Esophagus (tissue), 2 donors: Measurements from ENCODE around the gene STX2. TPM values are rescaled to one million over a fixed set of nuclear protein-coding genes. Genes with fewer than 3 reads are reported as not detected.
A peak's percentile ranks its signal among the peaks of the same experiment; 100 is the strongest.
"Not testable (repeated sequence)": the region's sequence is repeated elsewhere in the genome, so short reads cannot be mapped to it uniquely, and the experiment has no call there.

Experiments used
- H3K27ac ChIP-seq, 2 donors: one replicate each; pipeline ENCODE4 v1.5.1; 2013; ENCODE audit warnings: low read depth in 2 of 2, mild to moderate bottlenecking in 2 of 2, inconsistent platforms in 1 of 2, low read length in 1 of 2, moderate library complexity in 1 of 2
- H3K27me3 ChIP-seq, 2 donors: one replicate each; pipeline ENCODE4 v1.6.1; 2013; ENCODE audit warnings: low read length in 2 of 2, control low read depth in 1 of 2, mild to moderate bottlenecking in 1 of 2; ENCODE audit not compliant: insufficient read depth in 2 of 2, control insufficient read depth in 1 of 2
- H3K36me3 ChIP-seq, 2 donors: one replicate each; pipeline ENCODE4 v1.6.1; 2013; ENCODE audit warnings: low read length in 1 of 2; ENCODE audit not compliant: control insufficient read depth in 2 of 2, insufficient read depth in 2 of 2
- H3K4me1 ChIP-seq, 2 donors: one replicate each; pipeline ENCODE4 v1.6.1; 2013; ENCODE audit warnings: low read length in 1 of 2; ENCODE audit not compliant: control insufficient read depth in 2 of 2, insufficient read depth in 2 of 2
- H3K4me3 ChIP-seq, 2 donors: one replicate each; pipeline ENCODE4 v1.5.1; 2013; ENCODE audit warnings: low read length in 2 of 2, mild to moderate bottlenecking in 2 of 2, low read depth in 1 of 2, moderate library complexity in 1 of 2
- H3K9me3 ChIP-seq, 2 donors: one replicate each; pipeline ENCODE4 v1.6.1; 2013; ENCODE audit warnings: mild to moderate bottlenecking in 2 of 2, low read depth in 1 of 2, low read length in 1 of 2, moderate library complexity in 1 of 2; ENCODE audit not compliant: control insufficient read depth in 2 of 2, insufficient read depth in 1 of 2
- WGBS, 2 donors: extraction: QIAGEN DNeasy Blood & Tissue Kit; methylation state at CpG; one replicate each; pipeline ENCODE4 v1.1.7; 2013; 5-methylcytosine and 5-hydroxymethylcytosine counted together
- polyA plus RNA-seq, 2 donors: library from polyadenylated mRNA; stranded (reverse); fragments of 200-250 nt; gene quantifications; one replicate each; pipeline ENCODE4 v1.2.3, GENCODE V29; 2013
- donor health status: healthy with polysubstance abuse.
- donor health status: Bipolar disorder and iron deficiency.

The STX2 gene
- polyA plus RNA-seq, 2 donors = 3.1 to 3.5 TPM

DNA sequence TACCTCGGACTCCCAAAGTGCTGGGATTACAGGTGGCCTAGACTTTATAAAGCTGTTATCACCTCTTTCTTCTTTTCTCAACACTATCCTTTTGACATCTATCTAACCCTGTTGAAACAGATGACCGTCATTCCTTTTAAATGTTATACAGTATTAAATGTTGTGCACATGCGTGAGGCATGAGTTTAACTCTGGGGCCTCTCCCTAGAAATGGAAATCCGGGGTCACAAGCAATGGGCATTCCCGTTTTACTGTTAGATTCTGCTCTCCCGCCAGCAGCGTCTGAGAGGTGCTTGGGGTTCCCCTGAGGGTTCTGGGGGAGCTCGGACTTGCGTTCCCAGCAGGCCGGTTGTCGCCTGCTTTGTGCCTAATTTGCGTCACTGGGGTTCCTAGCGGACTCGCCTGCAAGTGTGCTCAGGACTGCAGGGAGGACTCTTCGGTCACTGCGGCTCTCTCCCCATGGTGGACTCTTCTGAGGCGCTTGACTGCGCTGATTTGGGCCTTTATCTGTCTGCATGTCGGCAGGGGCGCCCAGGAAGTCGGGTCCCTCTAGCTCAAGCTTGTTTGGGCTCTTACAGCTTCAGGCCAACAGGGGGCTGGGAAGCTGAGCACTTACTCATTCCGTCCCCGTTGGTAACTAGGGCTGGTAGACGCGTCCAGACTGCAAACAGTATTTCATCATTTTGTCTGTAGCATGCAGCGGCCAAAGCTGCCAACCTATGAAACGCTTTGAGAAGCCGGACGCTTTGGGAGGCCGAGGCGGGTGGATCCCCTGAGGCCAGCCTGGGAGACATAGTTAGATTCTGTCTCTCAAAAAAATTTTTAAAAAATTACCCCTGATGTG is 31.6 kb upstream of the STX2 start:
- Histone ChIP-seq H3K9me3 (no peaks in the 10 kb centered on the region), H3K27me3 (no peaks in the 10 kb centered on the region), H3K36me3 (peaks cover 0 to 13% of the 10 kb centered on the region in 2 donors), H3K27ac (peak overlapping the region; percentile 74 to 91), H3K4me3 (no peak overlapping the region), H3K4me1 (no peaks in the 10 kb centered on the region)
- WGBS, 2 donors = 45 to 46% methylated on average over 31 of the region's 31 CpGs

DNA sequence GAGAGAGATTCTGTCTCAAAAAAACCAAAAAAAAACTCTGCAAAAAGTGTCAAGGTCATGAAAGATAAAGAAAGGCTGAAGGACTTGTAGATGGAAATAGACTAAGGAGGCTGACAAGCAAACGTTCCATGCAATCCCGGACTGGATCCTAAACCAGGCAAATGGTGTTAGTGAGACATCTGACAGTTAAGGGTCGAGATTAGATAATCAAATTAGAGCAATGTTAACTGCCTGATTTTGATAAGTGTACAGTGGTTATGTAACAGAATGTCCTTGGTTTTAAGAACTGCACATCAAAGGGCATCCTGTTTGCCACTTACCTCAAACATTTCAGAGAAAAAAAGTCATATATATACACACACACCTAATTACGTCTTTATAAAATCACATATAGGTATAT is 29.4 kb upstream of the STX2 start:
- no peak overlapping the region for H3K27ac ChIP-seq
- no peaks in the 10 kb centered on the region for H3K27me3 ChIP-seq
- H3K36me3 ChIP-seq = no peaks in the 10 kb centered on the region
- 44 to 66% methylated on average over 4 of the region's 4 CpGs for whole genome bisulfite sequencing, 2 donors
- no peak overlapping the region for H3K4me3 ChIP-seq
- no peaks in the 10 kb centered on the region for H3K4me1 ChIP-seq
- H3K9me3 ChIP-seq = no peaks in the 10 kb centered on the region

DNA sequence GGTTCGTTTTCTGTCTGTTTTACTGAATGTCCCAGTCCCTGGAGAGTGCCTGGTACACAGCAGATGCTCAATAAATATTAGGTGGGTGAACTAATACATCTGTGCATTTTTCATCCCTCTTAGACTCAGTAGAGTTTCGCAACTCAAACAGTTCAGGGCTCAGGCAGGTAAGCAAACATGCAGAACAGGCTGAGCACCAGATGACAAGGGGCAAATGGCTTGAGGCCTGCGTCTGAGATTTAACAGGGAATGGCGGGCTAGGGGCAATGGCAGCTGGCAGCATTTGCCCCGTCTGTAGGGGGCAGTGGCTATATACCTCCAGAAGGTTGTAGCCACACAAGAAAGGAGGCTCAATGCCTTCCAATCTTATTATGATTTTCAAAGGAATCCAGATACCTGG is 24.2 kb upstream of the STX2 start:
- no peaks in the 10 kb centered on the region for H3K27me3 ChIP-seq
- H3K27ac ChIP-seq = no peak overlapping the region
- 76 to 79% methylated on average over 5 of the region's 5 CpGs for WGBS, 2 donors

DNA sequence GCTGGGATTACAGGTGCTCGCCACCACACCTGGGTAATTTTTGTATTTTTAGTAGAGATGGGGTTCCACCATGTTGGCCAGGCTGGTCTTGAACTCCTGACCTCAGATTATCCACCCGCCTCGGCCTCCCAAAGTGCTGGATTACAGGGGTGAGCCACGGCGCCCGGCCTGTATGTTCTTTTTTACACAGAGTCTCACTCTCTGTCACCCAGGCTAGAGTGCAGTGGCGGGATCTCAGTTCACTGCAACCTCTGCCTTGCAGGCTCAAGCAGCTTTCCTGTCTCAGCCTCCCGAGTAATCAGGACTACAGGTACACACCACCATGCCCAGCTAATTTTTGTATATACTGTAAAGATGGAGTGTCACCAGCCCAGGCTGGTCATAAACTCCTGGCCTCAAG is 23.7 kb upstream of the STX2 start:
- WGBS, 2 donors = 96% methylated on average over 8 of the region's 8 CpGs
- H3K36me3 ChIP-seq, H3K4me3 ChIP-seq, H3K27me3 ChIP-seq, H3K27ac ChIP-seq, H3K4me1 ChIP-seq, H3K9me3 ChIP-seq: not testable (repeated sequence)

More for the DNA sequence above, 24.2 kb upstream of the STX2 start:
- no peak overlapping the region for H3K4me3 ChIP-seq
- no peaks in the 10 kb centered on the region for H3K36me3 ChIP-seq
- H3K4me1 ChIP-seq = no peaks in the 10 kb centered on the region
- no peaks in the 10 kb centered on the region for H3K9me3 ChIP-seq

DNA sequence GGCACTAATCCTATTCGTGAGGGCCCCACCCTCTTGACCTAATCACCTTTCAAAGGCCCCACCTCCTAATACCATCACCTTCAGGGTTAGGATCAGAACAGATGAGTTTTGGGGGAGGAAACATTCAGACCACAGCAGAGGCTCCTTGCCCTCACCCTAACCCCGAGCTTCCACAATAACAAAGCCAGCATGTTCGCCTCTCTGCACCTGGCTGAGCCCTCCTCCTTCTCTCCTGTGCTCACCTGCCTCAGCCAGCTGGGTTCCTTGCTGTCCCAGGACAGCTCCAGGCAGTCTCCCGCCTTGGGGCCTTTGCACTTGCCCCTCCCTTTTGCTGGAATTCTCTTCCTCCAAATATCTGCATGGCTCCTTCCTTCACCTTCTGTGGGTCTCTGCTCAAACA is 23.1 kb upstream of the STX2 start:
- Histone ChIP-seq H3K4me3 (no peak overlapping the region), H3K36me3 (no peaks in the 10 kb centered on the region), H3K27me3 (no peaks in the 10 kb centered on the region), H3K4me1 (no peaks in the 10 kb centered on the region), H3K27ac (no peak overlapping the region), H3K9me3 (peaks cover 0 to 4% of the 10 kb centered on the region in 2 donors)
- WGBS, 2 donors = 86 to 88% methylated on average over 4 of the region's 4 CpGs

DNA sequence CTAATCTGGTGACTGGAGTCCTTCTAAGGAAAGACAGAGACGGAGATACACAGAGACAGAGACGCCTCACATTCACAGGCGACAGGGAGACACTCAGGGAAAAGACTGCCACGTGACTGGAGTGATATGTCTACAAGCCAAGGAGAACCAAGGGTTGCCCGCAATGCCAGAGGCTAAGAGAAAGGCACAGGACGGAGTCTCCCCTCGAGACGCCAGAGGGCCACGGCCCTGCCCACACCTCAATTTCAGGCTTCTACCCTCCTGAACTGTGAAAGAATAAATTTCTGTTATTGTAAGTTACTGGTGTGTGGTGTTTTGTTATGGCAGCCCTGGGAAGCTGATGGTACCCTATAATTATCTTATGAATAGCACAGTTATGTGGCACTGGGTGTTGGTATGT is 21.3 kb upstream of the STX2 start:
- Histone ChIP-seq H3K27me3 (no peaks in the 10 kb centered on the region), H3K27ac (no peak overlapping the region), H3K36me3 (no peaks in the 10 kb centered on the region), H3K4me3 (no peak overlapping the region), H3K9me3 (peaks cover 0 to 7% of the 10 kb centered on the region in 2 donors), H3K4me1 (no peaks in the 10 kb centered on the region)
- 89 to 94% methylated on average over 9 of the region's 9 CpGs for WGBS, 2 donors

DNA sequence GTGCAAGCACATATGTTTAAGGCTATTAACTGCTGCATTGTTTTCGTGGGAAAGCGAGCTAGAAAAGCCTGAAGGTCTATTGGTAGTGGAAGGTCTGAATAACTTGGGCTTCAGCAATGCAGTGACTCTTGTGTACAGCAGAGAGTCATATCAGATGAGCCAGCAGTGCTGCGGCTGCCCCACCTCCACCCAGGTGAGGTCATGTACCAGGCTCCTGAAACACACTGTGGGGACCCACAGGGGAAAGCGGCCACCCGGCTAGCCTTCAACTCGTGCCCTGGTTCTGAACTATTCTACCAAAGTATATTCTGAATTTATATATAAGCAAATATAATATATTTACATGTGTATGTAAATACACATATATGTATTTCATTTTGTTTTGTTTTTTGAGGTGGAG is 20.1 kb upstream of the STX2 start:
- H3K36me3 ChIP-seq = no peaks in the 10 kb centered on the region
- H3K9me3 ChIP-seq = peaks cover 0 to 7% of the 10 kb centered on the region in 2 donors
- H3K4me3 ChIP-seq = no peak overlapping the region
- H3K27ac ChIP-seq = no peak overlapping the region
- no peaks in the 10 kb centered on the region for H3K4me1 ChIP-seq
- WGBS, 2 donors = 82 to 93% methylated on average over 6 of the region's 6 CpGs
- H3K27me3 ChIP-seq = no peaks in the 10 kb centered on the region

DNA sequence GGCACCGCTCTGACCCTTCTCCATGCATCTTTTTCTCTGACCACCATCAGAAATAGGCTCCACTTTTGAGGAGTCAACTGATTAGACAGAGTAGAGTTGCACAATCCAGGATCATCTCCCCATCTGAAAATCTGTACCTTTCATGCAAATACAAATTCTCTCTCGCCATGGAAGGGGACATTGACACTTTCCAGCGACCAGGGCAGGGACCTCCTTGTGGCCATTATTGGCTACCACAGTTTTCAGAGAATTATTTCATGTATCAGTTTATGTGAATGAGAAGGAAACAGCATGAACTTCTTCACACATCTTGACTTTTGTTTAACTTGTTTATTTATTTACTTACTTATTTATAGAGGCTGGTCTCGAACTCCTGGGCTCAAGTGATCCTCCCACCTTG is 19.0 kb upstream of the STX2 start:
- Histone ChIP-seq H3K4me1 (no peaks in the 10 kb centered on the region), H3K27me3 (no peaks in the 10 kb centered on the region), H3K36me3 (no peaks in the 10 kb centered on the region), H3K9me3 (peaks cover 0 to 7% of the 10 kb centered on the region in 2 donors), H3K27ac (no peak overlapping the region), H3K4me3 (no peak overlapping the region)
- 80 to 88% methylated on average over 4 of the region's 4 CpGs for WGBS, 2 donors

DNA sequence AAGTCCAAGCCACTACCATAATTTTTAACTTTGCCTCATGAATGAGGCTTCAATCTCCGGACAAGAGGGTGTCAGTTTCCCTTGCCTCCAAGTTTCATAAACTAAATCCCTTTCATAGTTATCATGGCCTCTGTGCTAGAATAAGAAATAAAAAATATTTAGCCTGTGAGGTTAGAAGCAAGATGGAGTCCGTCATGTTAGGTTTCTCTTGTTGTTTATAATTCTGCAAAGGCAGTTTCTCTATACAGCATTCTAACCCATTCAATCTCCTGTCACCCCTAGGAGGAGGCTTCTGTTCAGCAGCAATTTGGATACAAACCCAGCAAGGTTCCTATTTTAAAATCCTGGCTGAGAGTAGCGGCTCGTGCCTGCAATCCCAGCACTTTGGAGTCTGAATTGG is 17.0 kb upstream of the STX2 start:
- 79 to 86% methylated on average over 4 of the region's 4 CpGs for WGBS, 2 donors
- Histone ChIP-seq H3K9me3 (peaks cover 0 to 7% of the 10 kb centered on the region in 2 donors), H3K4me3 (no peak overlapping the region), H3K36me3 (no peaks in the 10 kb centered on the region), H3K27me3 (no peaks in the 10 kb centered on the region), H3K27ac (no peak overlapping the region), H3K4me1 (no peaks in the 10 kb centered on the region)

DNA sequence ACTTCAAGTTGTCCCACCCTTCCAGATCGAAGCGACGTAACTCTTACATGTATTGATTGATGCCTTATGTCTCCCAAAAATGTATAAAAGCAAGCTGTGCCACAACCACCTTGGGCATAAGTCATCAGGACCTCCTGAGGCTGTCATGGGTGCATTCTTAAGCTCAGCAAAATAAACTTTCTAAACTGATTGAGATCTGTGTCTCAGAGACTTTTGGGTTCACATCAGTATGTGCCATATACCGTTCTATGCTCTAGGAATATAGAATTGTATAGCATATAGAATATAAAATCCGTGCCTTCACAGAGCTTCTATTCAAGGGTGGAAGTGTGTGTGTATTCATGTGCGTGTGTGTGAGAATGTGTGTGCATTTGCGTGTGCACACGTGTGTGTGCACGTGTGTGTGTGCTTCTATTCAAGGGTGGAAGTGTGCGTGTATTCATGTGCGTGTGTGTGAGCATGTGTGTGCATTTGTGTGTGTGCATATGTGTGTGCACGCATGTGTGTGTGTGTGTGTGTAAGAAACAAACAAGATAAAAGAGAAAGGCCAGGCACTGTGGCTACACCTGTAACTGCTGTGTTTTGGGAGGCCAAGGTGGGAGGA is 11.5 kb upstream of the STX2 start:
- H3K9me3 ChIP-seq = no peaks in the 10 kb centered on the region
- H3K4me1 ChIP-seq = no peaks in the 10 kb centered on the region
- WGBS, 2 donors = 72 to 81% methylated on average over 12 of the region's 12 CpGs
- no peaks in the 10 kb centered on the region for H3K36me3 ChIP-seq
- no peak overlapping the region for H3K27ac ChIP-seq
- H3K4me3 ChIP-seq = no peak overlapping the region
- H3K27me3 ChIP-seq = no peaks in the 10 kb centered on the region
